T-cell (primary cell): Measurements from ENCODE around the gene ACTC1. TPM values are rescaled to one million over a fixed set of nuclear protein-coding genes. Genes with fewer than 3 reads are reported as not detected.

Source experiments
- ATAC-seq, 4 experiments: fragments of 200-7000 bp in 3 of 4; fragments of 150-1000 bp in 1 of 4; cut with Tn5 transposase; replicated peaks in 1 of 4; 1 replicate in 3 of 4; 2 replicates in 1 of 4; pipeline ENCODE4 v1.10.0; 2021; ENCODE audit warnings: moderate library complexity in 3 of 4, mild to moderate bottlenecking in 2 of 4, moderate number of reproducible peaks in 1 of 4
- CTCF ChIA-PET, 2 donors: fragments of 300-600 bp; sonication (Branson Sonifier 250); formaldehyde crosslinking; loops; one replicate each; lab custom pipeline; 2022; ENCODE audit warnings: antibody characterized with exemption in 2 of 2; lab: Charles Lee
- POLR2A ChIA-PET, 2 donors: fragments of 300-600 bp; sonication (Branson Sonifier 250); formaldehyde crosslinking; loops; one replicate each; lab custom pipeline; 2022; ENCODE audit warnings: antibody characterized with exemption in 2 of 2; lab: Charles Lee
- DNase-seq, 35 experiments: peaks; one replicate each; pipeline versions ENCODE4 v3.0.0 to v3.0.0-alpha.2; 2013 to 2023
- H3K27ac ChIP-seq: one replicate; pipeline ENCODE4 v1.5.1; 2013; ENCODE audit warnings: low read length
- H3K27me3 ChIP-seq, 2 experiments: replicated peaks in 1 of 2; 1 replicate in 1 of 2; 2 replicates in 1 of 2; pipeline versions ENCODE4 v1.6.1 to v1.7.0; 2013; ENCODE audit warnings: low read length in 1 of 2, mixed read lengths in 1 of 2; ENCODE audit not compliant: control insufficient read depth in 2 of 2, insufficient read depth in 2 of 2; ENCODE audit errors: extremely low read depth in 1 of 2
- H3K36me3 ChIP-seq, 2 donors: 1 replicate in 1 of 2; 2 replicates in 1 of 2; pipeline versions ENCODE4 v1.6.1 to v1.7.0; 2013; ENCODE audit warnings: low read length in 1 of 2; ENCODE audit not compliant: control insufficient read depth in 2 of 2, insufficient read depth in 1 of 2; ENCODE audit errors: extremely low read depth in 1 of 2
- H3K4me1 ChIP-seq, 2 experiments: 1 replicate in 1 of 2; 2 replicates in 1 of 2; pipeline versions ENCODE4 v1.6.1 to v1.7.0; 2013; ENCODE audit warnings: low read length in 2 of 2, mixed read lengths in 1 of 2; ENCODE audit not compliant: insufficient read depth in 2 of 2, control insufficient read depth in 1 of 2; ENCODE audit errors: extremely low read depth in 1 of 2
- H3K4me3 ChIP-seq, 2 donors: 1 replicate in 1 of 2; 2 replicates in 1 of 2; pipeline versions ENCODE4 v1.5.1 to v1.7.0; 2013; ENCODE audit warnings: mild to moderate bottlenecking in 2 of 2, low read length in 1 of 2, moderate library complexity in 1 of 2; ENCODE audit not compliant: control insufficient read depth in 1 of 2; ENCODE audit errors: extremely low read depth in 1 of 2
- H3K9me3 ChIP-seq: 2 replicates; pipeline ENCODE4 v1.7.0; 2013
- H3K27ac Mint-ChIP-seq, 2 donors: one replicate each; pipeline ENCODE4 v1.8.0; 2020 to 2021; ENCODE audit warnings: mild to moderate bottlenecking in 2 of 2, mixed read lengths in 2 of 2
- H3K27me3 Mint-ChIP-seq, 2 donors: one replicate each; pipeline ENCODE4 v1.8.0; 2021 to 2022; ENCODE audit warnings: mixed read lengths in 2 of 2
- H3K36me3 Mint-ChIP-seq: one replicate; pipeline ENCODE4 v1.8.0; 2021; ENCODE audit warnings: mixed read lengths
- H3K4me1 Mint-ChIP-seq, 3 donors: one replicate each; pipeline ENCODE4 v1.8.0; 2020 to 2022; ENCODE audit warnings: mixed read lengths in 3 of 3, mild to moderate bottlenecking in 1 of 3
- H3K4me3 Mint-ChIP-seq, 3 donors: one replicate each; pipeline ENCODE4 v1.8.0; 2020 to 2022; ENCODE audit warnings: mild to moderate bottlenecking in 3 of 3, mixed read lengths in 3 of 3, moderate library complexity in 3 of 3
- H3K9me3 Mint-ChIP-seq, 3 donors: one replicate each; pipeline ENCODE4 v1.8.0; 2020 to 2022; ENCODE audit warnings: mixed read lengths in 3 of 3
- WGBS: methylation state at CpG from one replicate; pipeline ENCODE4 v1.1.5; 2013; ENCODE audit warnings: missing lambda C conversion rate; ENCODE audit not compliant: insufficient coverage; 5-methylcytosine and 5-hydroxymethylcytosine counted together
- total RNA-seq, 35 experiments: library from RNA in 6 of 35; stranded (reverse) in 6 of 35; fragments of 120-200 nt in 1 of 35; gene quantifications; one replicate each; pipeline versions ENCODE4 v1.2.1 to v1.2.4 and lab custom pipeline; 2013 to 2026

The ACTC1 gene
- total RNA-seq, 5 donors from 2014 or later (not counting 1 experiment from before 2014, with no cell fraction given): not detected

GRCh38 chr15:34783431-34783830 is 11.9 kb downstream of the ACTC1 start:
- no peaks in the 10 kb centered on the region for H3K4me1 Mint-ChIP-seq
- no peaks in the 10 kb centered on the region for H3K9me3 ChIP-seq
- ATAC-seq (no peak), DNase-seq (no peak)
- H3K4me3 ChIP-seq: no peak overlapping the region
- H3K36me3 Mint-ChIP-seq: no peaks in the 10 kb centered on the region
- H3K4me1 ChIP-seq: no peaks in the 10 kb centered on the region
- 100% methylated on average over 1 of the region's 2 CpGs for WGBS
- no peaks in the 10 kb centered on the region for H3K36me3 ChIP-seq
- H3K27ac ChIP-seq: no peak overlapping the region
- H3K4me3 Mint-ChIP-seq: no peak overlapping the region
- peaks cover 7 to 20% (median 8%) of the 10 kb centered on the region in 3 donors for H3K9me3 Mint-ChIP-seq
- peaks cover 0 to 5% of the 10 kb centered on the region in 2 experiments for H3K27me3 ChIP-seq
- peaks cover 26 to 31% of the 10 kb centered on the region in 2 donors for H3K27me3 Mint-ChIP-seq
- ChIA-PET POLR2A (no interaction called here), CTCF (no interaction called here)
- H3K27ac Mint-ChIP-seq: no peak overlapping the region

- Mint-ChIP-seq H3K9me3 (peaks cover 7 to 20% (median 8%) of the 10 kb centered on the region in 3 donors), H3K4me3 (no peak overlapping the region), H3K27me3 (peaks cover 26 to 31% of the 10 kb centered on the region in 2 donors), H3K27ac (no peak overlapping the region), H3K36me3 (no peaks in the 10 kb centered on the region), H3K4me1 (no peaks in the 10 kb centered on the region)
- H3K4me3 ChIP-seq: no peak overlapping the region
- no peaks in the 10 kb centered on the region for H3K36me3 ChIP-seq
- ATAC-seq (no peak), DNase-seq (no peak)
- CTCF ChIA-PET: no interaction called here
- POLR2A ChIA-PET: no interaction called here
- H3K27ac ChIP-seq: no peak overlapping the region
- WGBS: no CpG with 5 or more reads among the region's 3 CpGs
- peaks cover 0 to 5% of the 10 kb centered on the region in 2 experiments for H3K27me3 ChIP-seq
- H3K9me3 ChIP-seq: no peaks in the 10 kb centered on the region
- no peaks in the 10 kb centered on the region for H3K4me1 ChIP-seq
Observed at GRCh38 chr15:34782901-34783300, 12.4 kb downstream of the ACTC1 start.

- ChIA-PET CTCF (no interaction called here), POLR2A (no interaction called here)
- WGBS: no CpG with 5 or more reads among the region's 2 CpGs
- Histone ChIP-seq H3K36me3 (no peaks in the 10 kb centered on the region), H3K27me3 (peaks cover 0 to 2% of the 10 kb centered on the region in 2 experiments), H3K27ac (no peak overlapping the region), H3K9me3 (no peaks in the 10 kb centered on the region), H3K4me1 (no peaks in the 10 kb centered on the region), H3K4me3 (no peak overlapping the region)
- Mint-ChIP-seq H3K27me3 (peaks cover 26 to 33% of the 10 kb centered on the region in 2 donors), H3K36me3 (no peaks in the 10 kb centered on the region), H3K4me3 (no peak overlapping the region), H3K27ac (no peak overlapping the region), H3K4me1 (no peaks in the 10 kb centered on the region), H3K9me3 (peaks cover 7 to 20% (median 8%) of the 10 kb centered on the region in 3 donors)
- DNase-seq (no peak), ATAC-seq (no peak)
Observed at GRCh38 chr15:34780725-34781124, 14.6 kb downstream of the ACTC1 start.

GRCh38 chr15:34776606-34777105 is 18.7 kb downstream of the ACTC1 start:
- no peaks in the 10 kb centered on the region for H3K4me1 ChIP-seq
- Mint-ChIP-seq H3K27ac (no peak overlapping the region), H3K9me3 (peaks cover 7 to 11% (median 8%) of the 10 kb centered on the region in 3 donors), H3K4me3 (no peak overlapping the region), H3K4me1 (no peaks in the 10 kb centered on the region), H3K27me3 (peaks cover 8 to 18% of the 10 kb centered on the region in 2 donors), H3K36me3 (no peaks in the 10 kb centered on the region)
- ChIA-PET POLR2A (no interaction called here), CTCF (interaction anchor here in 1 of 2 donors (0.9 kb wide), 1 partner anchor 12 kb away, joined by 3 read pairs; no protein-coding TSS in a partner anchor)
- no CpG with 5 or more reads among the region's 2 CpGs for WGBS
- ATAC-seq: no peak
- H3K27me3 ChIP-seq: peaks cover 0 to 2% of the 10 kb centered on the region in 2 experiments
- H3K4me3 ChIP-seq: no peak overlapping the region
- no peaks in the 10 kb centered on the region for H3K9me3 ChIP-seq
- no peaks in the 10 kb centered on the region for H3K36me3 ChIP-seq
- H3K27ac ChIP-seq: no peak overlapping the region
- DNase-seq: no peak

- Histone ChIP-seq H3K36me3 (no peaks in the 10 kb centered on the region), H3K27ac (no peak overlapping the region), H3K4me1 (no peaks in the 10 kb centered on the region), H3K9me3 (no peaks in the 10 kb centered on the region), H3K27me3 (peaks cover 0 to 2% of the 10 kb centered on the region in 2 experiments), H3K4me3 (no peak overlapping the region)
- ATAC-seq: no peak
- Mint-ChIP-seq H3K9me3 (no peaks in the 10 kb centered on the region), H3K4me1 (no peaks in the 10 kb centered on the region), H3K36me3 (no peaks in the 10 kb centered on the region), H3K27me3 (peaks cover 9 to 34% of the 10 kb centered on the region in 2 donors), H3K4me3 (no peak overlapping the region), H3K27ac (no peak overlapping the region)
- DNase-seq: no peak
- ChIA-PET CTCF (no interaction called here), POLR2A (no interaction called here)
- WGBS: 17% methylated on average over 1 of the region's 2 CpGs
Observed at GRCh38 chr15:34773917-34774316, 21.4 kb downstream of the ACTC1 start.

GRCh38 chr15:34773013-34773412 is 22.3 kb downstream of the ACTC1 start:
- Mint-ChIP-seq H3K4me1 (no peaks in the 10 kb centered on the region), H3K36me3 (no peaks in the 10 kb centered on the region), H3K27ac (no peak overlapping the region), H3K4me3 (no peak overlapping the region), H3K9me3 (no peaks in the 10 kb centered on the region), H3K27me3 (peaks cover 9 to 40% of the 10 kb centered on the region in 2 donors)
- DNase-seq (no peak), ATAC-seq (no peak)
- Histone ChIP-seq H3K27me3 (peaks cover 0 to 2% of the 10 kb centered on the region in 2 experiments), H3K36me3 (no peaks in the 10 kb centered on the region), H3K9me3 (no peaks in the 10 kb centered on the region), H3K4me1 (no peaks in the 10 kb centered on the region), H3K4me3 (no peak overlapping the region), H3K27ac (no peak overlapping the region)
- ChIA-PET CTCF (no interaction called here), POLR2A (no interaction called here)

- peaks cover 9 to 42% of the 10 kb centered on the region in 2 donors for H3K27me3 Mint-ChIP-seq
- no peaks in the 10 kb centered on the region for H3K9me3 Mint-ChIP-seq
- ChIA-PET CTCF (no interaction called here), POLR2A (no interaction called here)
- peaks cover 0 to 2% of the 10 kb centered on the region in 2 experiments for H3K27me3 ChIP-seq
- H3K27ac ChIP-seq: no peak overlapping the region
- no peak overlapping the region for H3K27ac Mint-ChIP-seq
- 80% methylated on average over 2 of the region's 2 CpGs for WGBS
- no peaks in the 10 kb centered on the region for H3K4me1 Mint-ChIP-seq
- DNase-seq (no peak), ATAC-seq (no peak)
- H3K9me3 ChIP-seq: no peaks in the 10 kb centered on the region
- H3K4me3 ChIP-seq: no peak overlapping the region
- no peaks in the 10 kb centered on the region for H3K36me3 Mint-ChIP-seq
- no peak overlapping the region for H3K4me3 Mint-ChIP-seq
- no peaks in the 10 kb centered on the region for H3K36me3 ChIP-seq
- no peaks in the 10 kb centered on the region for H3K4me1 ChIP-seq
Observed at GRCh38 chr15:34772312-34772711, 23.0 kb downstream of the ACTC1 start.
